Small intestine (tissue), 7 donors: ENCODE measurements around the gene ZNF626. TPM values are rescaled to one million over a fixed set of nuclear protein-coding genes. Genes with fewer than 3 reads are reported as not detected.

Source experiments
- DNase-seq, 2 donors: peaks; one replicate each; pipeline versions ENCODE4 v3.0.0 to v3.0.0-alpha.2; 2013
- FAIRE-seq: peaks from 2 replicates; lab custom pipeline; 2012; peaks lifted over from hg19 to GRCh38; lab: Jason Lieb, UNC
- H3K27ac ChIP-seq, 3 donors: one replicate each; pipeline ENCODE4 v1.5.1; 2013; ENCODE audit warnings: low read length in 2 of 3, mild to moderate bottlenecking in 2 of 3, control low read depth in 1 of 3, inconsistent platforms in 1 of 3, low read depth in 1 of 3, moderate library complexity in 1 of 3
- H3K27me3 ChIP-seq, 3 donors: one replicate each; pipeline ENCODE4 v1.6.1; 2013; ENCODE audit warnings: low read length in 3 of 3, inconsistent platforms in 1 of 3; ENCODE audit not compliant: control insufficient read depth in 3 of 3, insufficient read depth in 3 of 3
- H3K36me3 ChIP-seq, 3 donors: one replicate each; pipeline ENCODE4 v1.6.1; 2013; ENCODE audit warnings: low read length in 3 of 3, inconsistent platforms in 1 of 3, low read depth in 1 of 3, mild to moderate bottlenecking in 1 of 3, moderate library complexity in 1 of 3; ENCODE audit not compliant: control insufficient read depth in 3 of 3, insufficient read depth in 2 of 3
- H3K4me1 ChIP-seq, 3 donors: one replicate each; pipeline ENCODE4 v1.6.1; 2013; ENCODE audit warnings: low read length in 2 of 3, inconsistent platforms in 1 of 3, low read depth in 1 of 3, mild to moderate bottlenecking in 1 of 3, moderate library complexity in 1 of 3; ENCODE audit not compliant: control insufficient read depth in 3 of 3, insufficient read depth in 2 of 3
- H3K4me3 ChIP-seq, 3 donors: one replicate each; pipeline ENCODE4 v1.5.1; 2013; ENCODE audit warnings: low read length in 3 of 3, control low read depth in 1 of 3, inconsistent platforms in 1 of 3, low read depth in 1 of 3, mild to moderate bottlenecking in 1 of 3, moderate library complexity in 1 of 3
- H3K9me3 ChIP-seq, 2 donors: one replicate each; pipeline ENCODE4 v1.6.1; 2013; ENCODE audit warnings: low read depth in 1 of 2, low read length in 1 of 2; ENCODE audit not compliant: control insufficient read depth in 2 of 2, insufficient read depth in 1 of 2
- WGBS, 3 donors: extraction: QIAGEN DNeasy Blood & Tissue Kit; methylation state at CpG; one replicate each; pipeline ENCODE4 v1.1.7; 2013; 5-methylcytosine and 5-hydroxymethylcytosine counted together
- polyA plus RNA-seq, 4 donors: library from polyadenylated mRNA; stranded (reverse) in 3 of 4; unstranded in 1 of 4; fragments of 200-250 nt in 3 of 4; fragments of 120-200 nt in 1 of 4; gene quantifications; one replicate each; pipeline versions ENCODE4 v1.2.1 to v1.2.3, GENCODE V29; 2013
- donor health status: healthy with polysubstance abuse.
- donor health status: control.
- donor health status: control.
- donor health status: Bipolar disorder and iron deficiency.
- donor health status: healthy.

Gene ZNF626
- polyA plus RNA-seq, 4 donors: 4.1 to 19.7 TPM; not detected in 2

DNA sequence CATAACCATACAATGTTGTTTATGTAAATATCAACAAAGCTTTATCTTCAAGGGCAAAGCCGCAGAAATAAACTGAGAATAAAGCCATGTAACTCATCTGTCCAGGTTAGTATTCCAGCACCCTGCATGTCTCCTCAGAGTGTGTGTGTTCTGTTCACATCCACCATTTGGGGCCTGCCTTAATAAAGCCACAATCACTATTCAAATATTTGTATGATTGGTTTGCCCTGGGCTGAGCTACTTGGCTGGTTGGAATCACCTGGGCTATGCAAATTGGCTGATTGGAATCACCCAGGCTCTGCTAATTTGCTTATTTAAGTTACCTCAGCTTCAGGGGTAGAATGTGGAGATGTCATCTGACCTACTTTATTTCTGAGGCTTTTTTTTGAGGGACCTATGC lies 53.4 kb downstream of the ZNF626 start:
- DNase-seq (no peak), FAIRE-seq (no peak)
- Histone ChIP-seq H3K27ac (no peak overlapping the region), H3K36me3 (no peaks in the 10 kb centered on the region), H3K4me1 (no peaks in the 10 kb centered on the region), H3K9me3 (peaks cover 2 to 23% of the 10 kb centered on the region in 2 donors), H3K4me3 (no peak overlapping the region), H3K27me3 (peaks cover 0 to 2% (median 0%) of the 10 kb centered on the region in 3 donors)
- WGBS, 3 donors: 0 to 79% (median 76%) methylated on average over 1 of the region's 1 CpG

Other genes starting within 250 kb of the ZNF626 start
- gene ZNF737, start 95.8 kb downstream of the ZNF626 start, polyA plus RNA-seq: 10 to 100 TPM in 1 of 4 donors, 1 to 10 TPM in 1, under 1 TPM in 2; 0.45 to 27.2 (median 2.4) TPM
- 1 to 10 TPM in 2 of 4 donors, not detected in 2; 1.4 to 5.0 TPM for gene ZNF66, start 114.7 kb upstream of the ZNF626 start, polyA plus RNA-seq